AG08396 (cell line): ENCODE results near the gene LANCL3.
"Not testable (repeated sequence)": the region's sequence is repeated elsewhere in the genome, so short reads cannot be mapped to it uniquely, and the experiment has no call there.

Source experiments
- DNase-seq: peaks from one replicate; pipeline ENCODE4 v3.0.0; 2012; ENCODE audit warnings: low spot score, mixed read lengths

LANCL3 gene

DNA sequence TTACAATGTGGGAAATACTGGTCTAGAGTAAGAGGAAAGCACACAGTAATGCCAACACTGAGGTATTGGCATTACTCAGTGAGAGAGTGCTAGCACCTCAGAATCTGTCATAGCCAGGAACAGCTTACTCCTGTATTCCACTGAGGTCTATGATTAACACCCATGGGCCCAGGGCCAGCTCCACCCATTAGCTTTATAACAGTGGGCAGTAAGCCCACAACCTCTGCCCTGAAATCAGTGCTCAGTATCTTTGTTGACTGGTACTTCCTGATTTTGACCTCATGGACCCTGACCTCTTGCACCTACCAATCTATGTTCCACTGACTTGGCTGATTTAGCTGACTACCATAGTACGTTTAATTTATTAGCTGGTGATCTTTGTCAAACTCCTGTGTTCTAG is 56.1 kb downstream of the LANCL3 start:
- DNase-seq, result no peak

DNA sequence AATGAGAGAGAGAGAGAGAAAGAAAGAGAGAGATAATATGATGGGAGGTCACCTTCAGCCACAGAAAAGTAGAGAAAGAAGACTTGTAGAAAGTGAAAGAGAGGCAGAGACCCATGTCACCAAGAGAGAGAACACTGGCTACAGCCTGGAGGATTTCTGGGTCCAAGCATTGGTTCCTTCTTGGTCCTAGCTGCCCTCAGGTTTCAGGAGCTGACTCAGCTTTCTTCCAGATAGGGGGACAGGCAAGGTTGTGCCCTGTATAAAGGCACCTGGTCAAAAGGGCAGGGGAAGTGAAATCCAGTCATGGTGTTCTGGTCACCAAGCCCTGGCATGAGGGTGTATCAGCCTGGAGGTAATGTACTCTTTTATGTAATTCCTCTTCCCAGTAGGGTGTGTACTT is 66.6 kb downstream of the LANCL3 start:
- DNase-seq, result no peak

GRCh38 chrX:37640142-37640541 is 68.7 kb downstream of the LANCL3 start:
- no peak for DNase-seq

GRCh38 chrX:37641859-37642258 is 70.4 kb downstream of the LANCL3 start:
- DNase-seq, result no peak

DNA sequence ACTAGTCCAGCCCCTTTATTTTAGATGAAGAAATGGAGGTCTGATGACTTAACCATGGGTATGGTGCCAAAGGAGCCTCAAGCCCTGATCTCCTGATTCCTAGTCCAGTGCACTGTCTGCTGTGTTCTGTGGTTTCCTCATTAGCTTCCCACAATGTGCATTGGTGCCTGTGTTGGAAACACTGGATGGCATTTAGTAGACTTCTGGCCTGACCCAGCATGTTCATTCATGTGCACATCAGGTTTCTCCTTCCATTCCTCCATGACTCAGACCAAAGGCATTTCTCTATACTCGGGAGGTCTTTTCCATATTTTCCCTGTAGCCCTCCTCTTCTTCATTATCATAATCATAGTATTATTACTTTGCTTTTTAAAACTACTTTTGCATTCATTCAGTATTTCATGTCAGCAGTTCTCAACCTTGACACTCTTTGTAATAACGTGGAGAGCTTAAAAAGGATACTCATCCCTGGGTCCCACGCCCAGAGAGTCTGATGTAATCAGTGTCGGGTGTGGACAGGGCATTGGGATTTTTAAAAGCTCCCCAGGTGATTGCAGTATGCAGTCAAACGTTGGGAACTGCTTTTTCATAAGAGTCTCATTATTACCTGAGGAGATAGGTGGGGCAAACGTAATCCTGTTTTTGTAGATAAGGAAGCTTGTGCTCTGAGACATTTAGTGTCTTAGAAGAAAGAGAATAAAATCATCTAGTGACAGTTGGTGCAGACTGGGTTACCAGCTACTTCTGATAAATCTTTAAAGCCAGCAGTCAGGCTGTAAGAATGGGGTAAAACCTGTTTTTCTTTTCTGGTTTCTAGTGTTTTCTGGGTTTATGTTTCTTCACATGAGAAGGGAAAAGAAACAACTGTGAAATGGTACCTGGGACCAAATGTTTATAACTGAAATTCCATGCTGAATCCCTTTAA is 73.2 kb downstream of the LANCL3 start:
- DNase-seq, result no peak

DNA sequence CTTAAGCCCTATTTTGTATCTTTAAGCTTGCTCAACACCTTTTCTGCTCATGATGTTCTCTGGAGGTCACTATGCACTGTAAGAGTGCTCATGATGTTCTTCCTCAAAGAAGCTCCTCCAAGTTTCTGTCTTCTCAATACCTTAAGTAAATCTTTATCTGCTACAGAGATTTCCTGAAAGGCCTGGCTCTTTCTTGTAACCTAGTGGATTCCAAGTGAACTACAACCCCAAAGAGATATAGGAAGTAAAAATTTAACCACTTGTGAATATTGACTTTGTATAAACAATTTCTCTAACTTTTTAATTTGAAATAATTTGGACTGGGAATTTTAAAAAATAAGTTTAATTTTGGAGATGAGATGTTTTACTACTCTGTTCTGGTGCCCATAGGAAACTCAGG is 74.8 kb downstream of the LANCL3 start:
- DNase-seq, result no peak

DNA sequence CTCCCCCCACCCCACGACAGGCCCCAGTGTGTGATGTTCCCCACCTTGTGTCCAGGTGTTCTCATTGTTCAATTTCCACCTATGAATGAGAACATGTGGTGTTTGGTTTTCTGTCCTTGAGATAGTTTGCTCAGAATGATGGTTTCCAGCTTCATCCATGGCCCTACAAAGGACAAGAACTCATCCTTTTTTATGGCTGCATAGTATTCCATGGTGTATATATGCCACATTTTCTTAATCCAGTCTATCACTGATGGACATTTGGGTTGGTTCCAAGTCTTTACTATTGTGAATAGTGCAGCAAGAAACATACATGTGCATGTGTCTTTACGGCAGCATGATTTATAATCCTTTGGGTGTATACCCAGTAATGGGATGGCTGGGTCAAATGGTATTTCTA is 79.4 kb downstream of the LANCL3 start:
- DNase-seq, result not testable (repeated sequence)

DNA sequence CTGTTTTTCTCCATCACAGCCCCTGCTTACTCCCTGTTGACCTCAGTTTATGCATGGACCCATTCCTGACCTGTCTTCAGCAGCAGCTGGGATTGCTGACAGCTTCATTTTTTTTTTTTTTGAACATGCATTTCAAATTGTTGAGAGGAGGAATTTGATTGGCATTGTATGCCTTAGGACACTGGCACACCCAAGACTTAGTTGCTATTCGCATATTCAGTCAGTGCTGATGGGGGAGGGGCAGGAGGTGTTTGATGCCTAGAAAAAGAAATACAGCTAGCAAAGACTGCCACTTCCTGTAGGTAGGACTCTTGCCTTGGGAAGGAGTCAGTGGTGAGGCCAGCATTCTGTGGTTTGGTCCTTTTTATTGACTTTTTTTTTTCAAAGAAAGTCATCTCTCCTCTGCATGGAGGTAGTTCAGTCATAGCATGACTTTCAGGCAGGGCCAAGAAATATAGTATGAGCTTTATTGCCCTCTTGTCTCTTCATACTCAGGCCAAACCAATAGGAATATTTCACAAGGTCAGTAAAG is 80.5 kb downstream of the LANCL3 start:
- DNase-seq, result no peak

GRCh38 chrX:37652589-37653231 is 81.2 kb downstream of the LANCL3 start:
- no peak for DNase-seq

GRCh38 chrX:37653397-37654085 is 82.1 kb downstream of the LANCL3 start:
- no peak for DNase-seq

GRCh38 chrX:37658343-37659030 is 87.0 kb downstream of the LANCL3 start:
- DNase-seq, result no peak

DNA sequence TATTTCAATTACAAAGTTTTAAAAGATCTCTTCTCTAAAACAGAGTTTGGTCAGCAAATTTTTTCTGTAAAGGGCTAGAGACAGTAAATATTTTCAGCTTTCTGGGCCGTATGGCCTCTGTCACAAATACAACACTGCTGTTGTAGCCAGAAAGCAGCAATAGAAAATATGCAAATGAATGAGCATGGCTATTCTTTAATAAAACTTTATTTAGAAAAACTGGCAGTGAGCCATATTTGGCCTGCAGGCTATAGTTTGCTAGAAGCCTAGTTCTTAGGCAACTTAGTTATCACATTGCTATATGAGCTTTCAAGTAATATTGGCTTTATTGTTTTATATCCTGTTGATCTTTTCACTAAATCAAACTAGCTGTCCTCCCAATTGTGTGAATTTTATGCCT is 87.6 kb downstream of the LANCL3 start:
- no peak for DNase-seq

DNA sequence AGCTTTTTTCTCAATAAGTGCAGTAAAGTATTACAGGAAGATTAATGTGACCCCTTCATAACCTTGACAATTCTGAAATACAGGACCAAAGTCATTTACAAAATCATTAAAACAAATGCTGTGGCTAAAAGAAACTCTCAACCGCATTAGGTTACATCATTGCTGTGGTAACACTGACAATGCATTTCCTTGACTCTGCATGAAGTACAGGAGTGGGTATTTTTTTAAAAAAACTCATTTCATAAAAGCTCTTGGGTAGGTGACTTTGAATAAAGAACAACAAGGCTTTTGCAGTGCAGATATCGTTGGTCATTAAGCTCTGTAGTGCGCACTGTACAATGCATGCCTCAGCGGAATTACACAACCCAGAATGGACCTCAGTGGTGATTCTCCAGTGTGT is 90.7 kb downstream of the LANCL3 start:
- DNase-seq, result no peak

DNA sequence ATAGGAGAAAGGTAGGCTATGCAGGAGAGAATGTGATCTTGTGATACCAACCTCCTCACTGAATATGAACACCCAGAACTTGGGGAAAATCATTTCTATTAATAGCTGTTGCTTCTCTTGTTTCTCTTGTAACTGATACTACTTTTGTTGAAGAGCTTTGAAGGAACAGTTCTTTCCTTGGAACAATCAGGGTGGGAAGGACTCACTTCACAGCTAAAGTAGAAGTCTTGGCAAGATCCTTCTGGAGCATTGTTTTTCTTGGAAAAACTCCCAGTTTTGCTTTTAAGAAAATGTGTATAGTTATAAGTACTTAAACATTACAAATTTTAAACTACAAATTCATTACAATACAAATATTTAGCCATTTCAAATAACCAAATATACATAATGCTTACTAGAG is 95.1 kb downstream of the LANCL3 start:
- DNase-seq, result no peak

DNA sequence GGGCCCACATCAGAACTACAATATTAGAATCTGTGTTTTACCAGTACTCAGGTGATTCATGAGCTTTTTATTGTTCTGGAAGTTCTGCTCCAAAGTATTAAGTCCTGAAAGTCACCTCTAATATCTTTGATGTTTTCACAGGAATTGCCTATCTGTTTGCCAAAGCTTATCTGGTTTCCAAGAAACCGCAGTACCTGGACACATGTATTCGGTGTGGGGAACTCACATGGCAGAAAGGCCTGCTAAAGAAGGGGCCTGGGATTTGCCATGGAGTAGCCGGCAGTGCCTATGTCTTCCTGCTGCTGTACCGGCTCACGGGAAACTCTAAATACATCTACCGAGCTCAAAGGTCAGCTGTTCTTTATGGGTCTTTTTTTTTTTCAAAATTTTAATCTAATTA is 95.7 kb downstream of the LANCL3 start:
- no peak for DNase-seq

DNA sequence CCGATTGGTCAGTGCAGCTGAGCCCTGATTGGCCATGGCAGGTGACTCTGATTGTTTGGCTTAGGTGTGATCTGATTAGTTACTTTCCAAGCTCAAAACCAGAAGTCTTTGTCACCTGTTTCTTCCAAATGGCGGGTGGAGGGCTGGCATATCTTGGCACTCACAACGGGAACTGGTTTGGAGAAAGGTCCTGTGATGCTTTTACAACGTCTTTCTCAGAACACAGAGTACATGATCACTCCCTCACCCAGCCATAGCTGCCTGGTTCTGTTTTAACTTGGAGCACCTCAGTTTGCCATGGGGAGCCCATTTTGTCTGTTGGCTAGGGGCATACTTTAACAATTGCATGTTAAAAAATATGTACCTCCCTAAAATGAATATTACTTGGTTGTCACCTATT is 101.1 kb downstream of the LANCL3 start:
- no peak for DNase-seq

DNA sequence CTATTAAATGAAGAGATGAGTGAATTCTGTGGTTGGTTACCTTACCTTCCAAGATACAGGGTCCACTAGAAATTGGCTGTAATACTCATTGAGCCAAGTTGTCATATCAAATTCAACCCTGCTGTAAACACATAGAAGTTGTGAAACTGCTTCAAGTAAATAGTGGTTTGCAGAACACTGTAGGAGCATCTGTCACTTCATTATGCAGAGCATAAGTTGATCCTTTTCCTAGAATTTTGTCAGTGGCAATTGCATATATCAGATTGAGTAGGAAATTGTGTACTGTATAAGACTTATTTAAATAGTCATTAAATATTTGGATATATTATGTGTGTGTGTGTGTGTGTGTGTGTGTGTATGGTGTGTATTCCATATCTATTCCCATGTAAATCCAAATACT is 105.3 kb downstream of the LANCL3 start:
- no peak for DNase-seq

- no peak for DNase-seq
Observed at GRCh38 chrX:37677243-37677642, 105.8 kb downstream of the LANCL3 start.

GRCh38 chrX:37677765-37678164 is 106.3 kb downstream of the LANCL3 start:
- DNase-seq, result no peak

DNA sequence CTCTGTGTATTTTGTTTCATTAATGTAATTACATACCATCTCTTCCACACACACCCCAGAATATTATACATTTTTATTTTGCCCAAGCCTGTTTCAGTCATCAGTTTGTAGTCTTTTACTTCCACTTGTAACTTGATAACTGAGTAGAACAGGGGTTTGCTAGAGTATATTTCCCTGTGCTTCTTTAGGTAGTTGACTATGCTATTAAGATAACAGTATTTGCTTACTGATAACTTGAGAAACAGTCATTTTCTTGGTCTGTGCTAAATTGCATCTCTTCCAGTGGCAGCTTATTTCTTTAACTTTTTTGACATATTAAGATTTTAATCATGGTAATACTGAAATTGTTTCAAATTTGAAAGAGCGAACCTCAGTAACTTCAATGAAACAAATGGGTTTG is 107.1 kb downstream of the LANCL3 start:
- DNase-seq, result no peak

- no peak for DNase-seq
Observed at GRCh38 chrX:37679230-37679629, 107.8 kb downstream of the LANCL3 start.

DNA sequence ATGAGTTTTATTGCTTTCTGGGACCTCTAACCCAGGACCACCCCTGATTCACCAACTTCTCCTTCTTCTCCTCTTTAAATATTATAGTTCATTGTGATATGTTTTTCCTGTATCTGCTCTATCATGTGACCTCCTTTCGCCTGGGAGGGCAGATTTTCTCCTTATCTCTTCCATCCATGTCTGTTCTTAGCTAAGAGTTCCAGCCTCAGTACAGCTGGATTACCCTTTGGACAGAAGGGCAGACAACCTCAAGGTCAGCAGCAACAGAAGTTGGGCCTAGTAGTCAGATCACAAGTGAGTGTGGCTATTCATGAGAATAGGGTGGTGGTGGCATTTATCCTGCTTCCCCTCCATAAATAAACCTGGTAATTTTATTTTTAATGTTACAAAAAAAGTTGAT is 108.4 kb downstream of the LANCL3 start:
- no peak for DNase-seq
